GM19372 (cell line): ENCODE results near the gene FAP.

Source experiments
- ATAC-seq: cut with Tn5 transposase; IDR thresholded peaks from one replicate; pipeline ENCODE4 v1.9.1; 2021; ENCODE audit warnings: mild to moderate bottlenecking, low read depth, moderate library complexity; ENCODE audit not compliant: unreplicated experiment

The FAP gene

GRCh38 chr2:162243294-162243693 is at the start of gene FAP:
FAP (minus strand) TSS chr2:162243445; CDS start chr2:162243327, 118 bp downstream.
- ATAC-seq: no peak

DNA sequence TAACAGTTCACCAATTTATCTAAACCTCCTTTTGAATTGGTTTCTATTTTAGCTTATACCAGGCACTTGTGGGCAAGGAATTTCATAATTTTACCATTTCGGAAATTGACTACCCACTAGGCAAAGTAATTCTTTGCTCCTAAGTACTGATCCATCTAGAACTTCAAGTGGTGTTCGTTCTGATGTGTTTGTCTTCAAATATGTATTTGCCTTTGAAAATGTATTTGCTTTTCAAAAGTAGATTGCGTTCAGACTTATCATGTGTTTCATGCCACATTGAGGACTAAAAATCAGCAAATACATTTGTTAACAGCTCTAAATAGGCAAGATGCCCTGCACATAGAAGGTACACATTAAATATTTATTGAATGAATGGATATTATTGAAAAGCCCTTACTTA is 48.5 kb upstream of the FAP start:
- ATAC-seq: no peak

- ATAC-seq: no peak
These were observed 39.6 kb upstream of the FAP start for GRCh38 chr2:162282765-162283425.

- no peak for ATAC-seq
These were observed 37.4 kb upstream of the FAP start for GRCh38 chr2:162280654-162281053.

GRCh38 chr2:162277381-162277780 is 34.1 kb upstream of the FAP start:
- ATAC-seq: no peak

DNA sequence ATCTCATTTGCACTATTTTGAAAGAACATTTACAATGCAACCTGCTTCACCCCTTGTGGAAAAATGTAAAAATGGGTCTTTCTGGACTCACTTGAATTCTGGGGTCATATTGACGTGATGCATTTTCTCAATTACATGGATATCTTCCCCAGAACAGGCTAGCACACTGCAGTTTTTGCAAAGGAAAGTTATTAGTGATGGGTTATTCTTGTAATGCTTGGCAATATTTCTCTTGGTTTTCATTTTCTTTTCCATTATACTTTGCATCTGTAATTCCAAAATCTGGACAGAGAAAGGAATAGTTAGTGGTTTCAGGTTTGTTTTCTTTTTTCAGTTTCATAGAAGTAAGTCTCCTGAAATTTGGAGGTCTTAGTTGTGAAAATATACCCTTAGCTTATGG is 24.8 kb upstream of the FAP start:
- no peak for ATAC-seq

DNA sequence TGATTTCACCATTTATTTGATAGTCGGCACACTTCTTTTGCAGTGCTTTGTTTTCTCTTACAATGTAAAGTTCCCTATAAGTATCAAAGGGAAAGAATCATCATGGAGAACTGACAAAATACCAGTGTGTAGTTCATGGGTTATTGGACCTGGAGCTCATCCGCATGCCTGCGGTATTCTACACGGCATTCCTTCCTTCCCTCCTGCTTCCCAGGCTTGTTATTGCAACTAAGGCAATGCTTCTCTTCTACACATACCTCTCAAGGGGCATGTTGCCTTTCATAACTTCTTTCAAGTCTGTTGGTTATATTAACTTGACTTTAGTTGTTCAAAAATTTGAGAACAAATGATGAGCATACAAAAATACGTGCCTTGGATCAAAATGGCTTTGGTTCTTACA is 24.3 kb upstream of the FAP start:
- ATAC-seq: no peak

DNA sequence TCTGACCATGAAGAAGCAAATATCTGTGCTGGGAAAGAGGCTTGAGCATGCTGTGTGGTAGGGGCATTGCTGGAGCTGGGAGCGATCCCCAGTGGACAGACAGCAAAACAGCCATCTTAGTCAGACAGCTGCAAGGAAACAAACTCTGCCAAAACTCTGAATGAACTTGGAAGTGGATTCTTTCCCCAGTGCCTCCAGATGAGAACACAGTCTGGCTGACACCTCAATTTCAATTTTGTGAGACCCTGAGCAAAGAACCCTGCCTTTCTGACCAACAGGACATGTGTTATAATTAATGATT is 23.2 kb upstream of the FAP start:
- no peak for ATAC-seq

- no peak for ATAC-seq
These were observed 22.6 kb upstream of the FAP start for GRCh38 chr2:162265666-162266459.

GRCh38 chr2:162261032-162261945 is 18.0 kb upstream of the FAP start:
- peak; percentile 61 for ATAC-seq

DNA sequence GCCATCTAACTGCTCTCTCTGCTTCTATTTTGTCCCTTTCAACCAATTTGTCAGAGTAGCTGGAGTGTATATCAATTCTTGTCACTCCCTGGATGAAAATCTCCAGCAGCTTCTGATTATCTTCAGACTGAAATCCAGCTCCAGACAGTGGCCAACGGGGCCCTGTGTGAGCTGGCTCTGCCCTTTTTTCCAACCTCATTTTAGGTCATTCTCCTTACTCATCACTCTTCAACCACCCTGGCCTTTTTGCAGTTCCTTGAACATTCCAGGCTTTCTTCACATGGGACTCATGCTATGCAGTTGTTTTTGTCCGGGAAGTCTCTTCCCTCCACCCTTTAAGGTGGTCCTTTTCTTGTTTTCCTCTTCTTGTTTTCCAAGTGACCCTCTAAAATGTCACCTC is 15.4 kb upstream of the FAP start:
- no peak for ATAC-seq

- ATAC-seq: no peak
These were observed 14.9 kb upstream of the FAP start for GRCh38 chr2:162258169-162258568.

DNA sequence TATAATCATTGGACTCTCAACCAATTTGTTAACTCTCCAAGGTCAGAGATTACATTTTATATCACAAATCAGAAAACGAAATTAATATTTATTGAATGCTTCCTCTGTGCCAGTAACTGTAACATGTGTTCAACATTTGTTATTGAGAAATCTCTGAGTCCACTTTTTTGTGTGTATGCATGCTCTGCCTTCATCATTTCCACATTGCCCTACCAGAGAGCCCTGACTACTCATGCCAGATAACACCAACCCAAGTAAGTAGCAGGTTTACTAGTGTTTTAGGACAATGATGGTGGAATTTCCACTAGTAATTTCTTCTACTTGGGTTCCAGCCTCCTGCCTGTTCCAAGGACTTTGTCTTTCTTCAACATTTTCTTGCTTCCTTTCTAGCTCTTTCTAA is 14.2 kb upstream of the FAP start:
- ATAC-seq: no peak

DNA sequence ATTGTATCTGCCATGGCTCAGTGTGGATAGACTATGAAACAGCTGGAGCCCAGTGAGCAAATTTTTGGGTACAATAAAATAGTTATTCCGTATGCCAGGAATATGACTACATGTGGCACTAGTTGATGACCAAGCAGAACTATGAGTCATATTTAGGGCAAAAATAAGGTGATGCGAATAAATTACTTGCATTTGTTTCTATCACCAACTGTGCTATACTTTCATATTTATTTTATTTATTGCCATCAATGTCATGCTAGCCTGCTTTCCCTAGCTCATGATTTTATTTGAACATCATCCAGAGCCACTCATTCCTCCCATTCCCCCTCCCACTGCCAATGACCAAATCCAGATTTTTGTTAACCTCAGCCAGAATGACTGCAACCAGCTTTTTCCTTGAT is 13.3 kb upstream of the FAP start:
- no peak for ATAC-seq

DNA sequence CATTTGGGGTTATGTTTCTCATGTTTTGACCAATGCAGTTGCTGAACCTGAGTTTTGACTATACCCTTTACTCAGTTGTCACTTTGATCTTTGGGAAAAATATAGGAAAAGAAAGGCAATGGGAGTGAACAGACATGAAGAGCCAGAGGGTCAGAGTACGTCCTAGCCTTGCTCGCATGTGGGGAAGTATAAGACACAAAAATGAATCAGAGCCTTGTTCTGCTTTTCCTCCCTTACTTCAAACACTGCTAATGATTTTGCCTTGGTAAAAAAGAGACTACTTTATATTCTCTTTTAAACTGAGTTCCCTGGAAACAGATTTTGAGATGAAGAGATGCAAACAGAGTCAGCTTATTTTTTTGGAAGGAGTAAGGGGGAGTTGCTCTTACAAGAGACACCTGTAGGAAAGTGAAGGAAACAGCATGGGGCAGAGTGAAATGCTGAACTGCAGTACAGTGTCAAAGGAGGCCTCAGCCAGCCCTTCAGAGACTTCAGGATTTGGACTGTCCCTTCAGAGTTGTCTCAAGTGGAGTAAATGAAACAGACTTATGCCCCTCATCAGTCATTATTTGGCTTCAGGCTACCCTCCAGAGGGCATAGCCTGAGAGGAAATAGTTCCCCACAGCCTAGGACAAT is 11.1 kb upstream of the FAP start:
- no peak for ATAC-seq

DNA sequence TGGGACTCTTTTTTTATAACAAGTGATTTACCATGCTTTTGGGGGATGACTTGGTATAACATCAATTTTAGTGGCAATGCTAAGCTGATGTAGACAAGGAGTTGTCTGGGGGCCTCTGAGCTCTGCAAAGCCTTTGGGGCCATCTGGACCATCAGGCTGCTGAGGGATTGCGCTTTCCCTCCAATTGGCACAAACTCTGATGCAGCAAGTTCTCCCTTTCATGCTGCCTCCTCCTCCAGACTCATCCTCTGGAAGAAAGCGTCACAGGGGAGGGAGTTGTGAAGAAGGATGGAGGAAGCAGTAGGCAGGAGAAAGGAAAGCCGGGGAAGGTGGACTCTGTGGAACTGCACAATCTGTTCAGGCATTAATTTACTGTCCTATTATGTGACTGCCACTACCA is 10.2 kb upstream of the FAP start:
- no peak for ATAC-seq

DNA sequence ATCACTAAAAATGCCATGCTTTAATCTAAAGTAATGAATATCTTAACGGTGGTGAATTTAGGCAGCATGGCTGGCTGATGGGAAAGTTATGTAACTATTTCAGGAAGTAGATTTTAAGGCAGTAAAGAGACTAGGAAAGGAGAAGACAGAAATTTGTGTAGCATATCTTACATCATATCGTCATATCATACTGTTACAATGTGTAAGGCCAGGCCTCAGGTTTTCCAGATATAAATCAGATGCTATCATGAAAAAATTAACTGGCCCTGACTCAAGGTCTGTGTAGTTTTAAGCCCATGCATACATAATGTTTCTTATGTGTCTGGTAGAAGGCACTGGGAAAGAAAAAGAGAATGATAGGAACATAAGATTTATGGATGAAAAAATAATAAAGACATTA is 8.9 kb upstream of the FAP start:
- no peak for ATAC-seq

DNA sequence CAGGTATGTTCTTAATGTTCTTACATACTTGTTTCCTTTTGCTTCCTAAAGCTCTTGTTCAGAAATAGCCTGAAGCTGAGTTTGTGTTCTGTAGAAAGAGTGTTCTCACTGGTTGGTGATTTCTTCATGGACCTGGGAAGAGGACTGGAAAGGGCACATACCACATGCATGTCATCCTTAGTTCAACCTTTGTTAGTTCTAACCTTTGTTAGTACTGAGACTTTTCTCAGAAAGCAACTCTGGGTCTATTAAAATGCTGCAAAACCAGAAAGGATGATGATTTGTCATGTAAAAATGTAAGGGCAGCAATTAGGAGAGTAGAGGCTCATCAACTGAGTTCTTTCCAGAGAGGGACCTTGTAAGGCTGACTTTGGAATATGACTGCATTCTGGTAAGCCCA is 2.5 kb upstream of the FAP start:
- ATAC-seq: no peak

DNA sequence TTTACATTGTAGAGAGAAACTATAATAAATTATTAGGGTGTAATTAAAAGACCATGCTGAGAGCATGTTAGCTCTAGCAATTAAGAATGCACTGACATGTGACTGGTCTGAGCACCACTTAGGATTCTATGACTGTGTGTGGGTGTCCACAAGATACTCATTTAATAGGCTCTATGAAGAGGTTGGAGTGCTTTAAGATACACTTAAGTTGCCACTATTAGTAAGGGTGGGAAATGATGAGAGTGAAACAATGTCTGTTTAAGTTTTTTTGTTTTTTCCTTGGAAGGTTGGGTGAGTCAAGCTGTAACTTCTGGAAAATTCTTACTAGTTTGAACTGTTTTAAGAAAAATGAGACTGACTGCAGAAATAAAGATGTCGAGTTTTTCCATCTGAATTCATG is 1.8 kb upstream of the FAP start:
- ATAC-seq: no peak

GRCh38 chr2:162244541-162245031 is 1.3 kb upstream of the FAP start:
- no peak for ATAC-seq

- ATAC-seq: no peak
These were observed 470 bp upstream of the FAP start for GRCh38 chr2:162243715-162244114.
